GM13977 (cell line): ENCODE results near the gene MIF4GD.
A peak's percentile ranks its signal among the peaks of the same experiment; 100 is the strongest.

Experiments
- DNase-seq: peaks from one replicate; pipeline ENCODE4 v3.0.0; 2012; ENCODE audit warnings: low spot score
- CTCF ChIP-seq: IDR thresholded peaks from 2 replicates; pipeline ENCODE4 v1.5.1; 2012; ENCODE audit warnings: mild to moderate bottlenecking, control low read depth; ENCODE audit not compliant: insufficient read depth; ENCODE audit errors: extremely low read depth, missing control alignments
- in situ Hi-C: fragments of 300-500 bp; cut with MboI; formaldehyde crosslinking; loops from one replicate; pipeline ENCODE4 v1.12.0; 2022; ENCODE audit warnings: low sequenced_read_pairs, low pct_unique_long_range_greater_than_20kb, mixed read lengths, inconsistent platforms; ENCODE audit not compliant: unreplicated experiment

The MIF4GD gene

GRCh38 chr17:75240394-75241142 is 30.5 kb downstream of the MIF4GD start:
- no peak for DNase-seq

DNA sequence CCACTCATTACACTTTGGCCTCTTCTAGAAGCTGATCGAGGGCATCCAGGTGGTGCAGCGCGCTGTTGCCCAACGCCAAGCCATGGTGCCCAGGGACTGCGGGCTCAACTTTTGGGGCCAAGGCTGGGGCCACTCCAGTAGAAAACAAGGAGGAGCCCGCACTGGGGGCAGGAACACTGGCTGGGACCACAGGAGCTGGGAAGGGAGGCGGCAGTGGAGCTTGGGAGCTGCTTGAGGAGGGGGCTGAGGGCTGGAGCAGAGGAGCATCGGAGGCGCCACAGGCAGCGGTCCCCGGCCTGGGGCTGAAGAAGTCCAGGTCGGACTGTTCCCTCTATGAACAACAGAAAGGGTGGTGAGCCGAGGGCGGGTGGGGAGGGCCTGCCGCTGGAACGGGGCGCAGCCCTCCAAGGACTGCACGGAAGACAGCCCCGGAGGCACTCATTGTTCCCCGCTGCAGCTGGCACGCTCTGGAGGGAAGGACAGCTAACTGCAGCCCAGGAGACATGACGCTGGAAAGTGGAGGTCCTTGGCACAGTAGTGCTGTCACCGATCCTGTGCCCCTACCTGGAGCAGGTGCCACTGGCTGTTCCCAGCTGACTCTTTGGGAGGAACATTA is 31.1 kb downstream of the MIF4GD start:
- no peak for TF ChIP-seq CTCF
- in situ Hi-C loops, result no loop called here
- no peak for DNase-seq

More at GRCh38 chr17:75240394-75241142, 30.5 kb downstream of the MIF4GD start:
- TF ChIP-seq CTCF, result peak; percentile 80
- in situ Hi-C loops, result no loop called here

- no peak for TF ChIP-seq CTCF
- no peak for DNase-seq
- in situ Hi-C loops, result no loop called here
These were observed 31.8 kb downstream of the MIF4GD start for GRCh38 chr17:75239214-75239613.

GRCh38 chr17:75238684-75239191 is 32.3 kb downstream of the MIF4GD start:
- peak; percentile 85 for TF ChIP-seq CTCF
- in situ Hi-C loops, result no loop called here
- peak; percentile 88 for DNase-seq

DNA sequence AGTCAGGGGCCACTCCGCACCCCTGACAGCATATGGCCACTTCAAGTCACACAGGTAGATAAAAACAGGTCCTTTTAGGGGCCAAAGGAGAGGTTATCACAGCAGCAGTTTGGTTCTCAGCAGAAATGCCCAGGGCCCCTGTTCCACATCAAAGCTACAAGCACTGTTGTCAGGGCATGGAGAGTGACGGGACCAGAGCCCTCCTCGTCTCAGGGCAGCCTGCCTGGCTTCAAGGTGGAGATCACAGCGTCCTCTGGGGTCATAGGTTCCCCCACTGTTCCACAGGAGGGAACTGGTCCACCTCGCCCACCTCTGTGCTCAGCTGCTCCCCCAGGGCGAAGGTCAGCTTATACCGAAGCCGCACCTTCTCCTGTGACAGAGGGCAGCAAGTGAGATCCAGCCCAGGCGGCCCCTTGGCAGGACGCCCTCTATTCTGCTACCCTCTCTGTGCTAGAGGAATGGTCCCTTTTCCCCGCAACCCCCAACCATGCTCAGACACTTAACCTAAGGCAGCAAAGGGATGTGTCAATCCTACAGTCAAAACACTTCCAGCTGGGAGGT is 32.9 kb downstream of the MIF4GD start:
- DNase-seq, result no peak
- in situ Hi-C loops, result no loop called here
- TF ChIP-seq CTCF, result no peak

GRCh38 chr17:75237100-75238014 is 33.7 kb downstream of the MIF4GD start:
- TF ChIP-seq CTCF, result no peak
- DNase-seq, result no peak
- in situ Hi-C loops, result no loop called here
